Measurements from ENCODE around the gene C1orf74.

GRCh38 chr1:209805875-209806760, 21.8 kb upstream of the C1orf74 start, which contains the start of gene IRF6:
- no peak for TF ChIP-seq CTCF (conservative IDR thresholded peaks at IDR 0.05 in 1 of 2, IDR thresholded peaks at IDR 0.05 in 1 of 2; ENCODE audit: extremely low read depth in 1 of 2, insufficient read depth in 1 of 2, low read depth in 1 of 2, low read length in 2 of 2)
- no peak for TF ChIP-seq EZH2 (IDR thresholded peaks at IDR 0.05; ENCODE audit: borderline replicate concordance, low read length)
